AG09309 (cell line): Measurements from ENCODE around the gene KCNMB1.
A peak's percentile ranks its signal among the peaks of the same experiment; 100 is the strongest.

Source experiments
- DNase-seq: peaks from one replicate; pipeline ENCODE4 v3.0.0-alpha.2; 2010; ENCODE audit warnings: low read depth
- H3K4me3 ChIP-seq: 2 replicates; pipeline ENCODE4 v1.5.1; 2011; ENCODE audit warnings: mild to moderate bottlenecking, low read depth, low read length, moderate library complexity; ENCODE audit not compliant: control insufficient read depth
- TF ChIP-seq, protein P1 (sequence below): IDR thresholded peaks from 2 replicates; pipeline ENCODE4 v1.5.1; 2011; ENCODE audit warnings: mild to moderate bottlenecking, low read depth, low read length, inconsistent platforms; ENCODE audit not compliant: insufficient read depth, control insufficient read depth; ENCODE audit errors: missing control alignments

The KCNMB1 gene

DNA sequence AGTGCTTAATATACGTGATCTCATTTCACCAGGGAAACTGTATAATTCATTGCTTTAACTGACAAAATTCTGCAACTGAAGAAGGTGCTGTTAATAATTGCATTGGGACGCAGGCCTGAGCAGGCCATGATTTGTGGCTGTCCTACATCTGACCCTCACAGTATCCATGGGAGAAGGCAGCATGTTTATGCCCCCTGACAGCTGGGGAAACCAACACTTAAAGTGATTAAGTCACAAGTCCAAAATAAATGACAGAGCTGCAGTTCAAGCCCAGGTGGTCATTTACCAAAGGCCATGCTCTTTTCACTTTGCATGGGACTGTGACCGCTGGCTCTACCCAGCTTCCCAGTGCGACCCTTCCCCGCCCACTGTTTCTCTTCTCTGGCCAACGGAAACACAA, 30.5 kb upstream of the KCNMB1 start:
- TF ChIP-seq, protein P1, sequence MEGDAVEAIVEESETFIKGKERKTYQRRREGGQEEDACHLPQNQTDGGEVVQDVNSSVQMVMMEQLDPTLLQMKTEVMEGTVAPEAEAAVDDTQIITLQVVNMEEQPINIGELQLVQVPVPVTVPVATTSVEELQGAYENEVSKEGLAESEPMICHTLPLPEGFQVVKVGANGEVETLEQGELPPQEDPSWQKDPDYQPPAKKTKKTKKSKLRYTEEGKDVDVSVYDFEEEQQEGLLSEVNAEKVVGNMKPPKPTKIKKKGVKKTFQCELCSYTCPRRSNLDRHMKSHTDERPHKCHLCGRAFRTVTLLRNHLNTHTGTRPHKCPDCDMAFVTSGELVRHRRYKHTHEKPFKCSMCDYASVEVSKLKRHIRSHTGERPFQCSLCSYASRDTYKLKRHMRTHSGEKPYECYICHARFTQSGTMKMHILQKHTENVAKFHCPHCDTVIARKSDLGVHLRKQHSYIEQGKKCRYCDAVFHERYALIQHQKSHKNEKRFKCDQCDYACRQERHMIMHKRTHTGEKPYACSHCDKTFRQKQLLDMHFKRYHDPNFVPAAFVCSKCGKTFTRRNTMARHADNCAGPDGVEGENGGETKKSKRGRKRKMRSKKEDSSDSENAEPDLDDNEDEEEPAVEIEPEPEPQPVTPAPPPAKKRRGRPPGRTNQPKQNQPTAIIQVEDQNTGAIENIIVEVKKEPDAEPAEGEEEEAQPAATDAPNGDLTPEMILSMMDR: no peak
- no peak for DNase-seq
- H3K4me3 ChIP-seq: no peak overlapping the region

DNA sequence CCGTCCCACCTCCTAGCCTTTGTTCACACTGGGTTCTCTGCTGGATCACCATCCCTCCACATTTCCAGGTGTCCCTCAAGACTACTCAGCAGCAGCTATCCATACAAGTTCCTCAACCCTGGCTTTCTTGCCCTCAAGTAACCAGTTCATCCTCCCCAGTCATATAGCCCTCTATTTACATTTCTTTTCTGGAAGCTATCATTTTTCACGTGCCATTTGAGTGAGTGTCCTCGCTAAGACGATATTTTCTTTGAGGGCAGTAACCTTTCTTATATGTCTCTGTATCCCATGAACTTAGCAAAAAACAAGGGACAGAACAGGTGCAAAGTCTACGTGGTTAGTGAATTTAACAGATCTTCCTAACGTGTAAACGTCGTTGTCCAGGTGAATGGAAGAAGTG, 29.6 kb upstream of the KCNMB1 start:
- no peak for DNase-seq
- TF ChIP-seq, protein P1: no peak
- H3K4me3 ChIP-seq: no peak overlapping the region

DNA sequence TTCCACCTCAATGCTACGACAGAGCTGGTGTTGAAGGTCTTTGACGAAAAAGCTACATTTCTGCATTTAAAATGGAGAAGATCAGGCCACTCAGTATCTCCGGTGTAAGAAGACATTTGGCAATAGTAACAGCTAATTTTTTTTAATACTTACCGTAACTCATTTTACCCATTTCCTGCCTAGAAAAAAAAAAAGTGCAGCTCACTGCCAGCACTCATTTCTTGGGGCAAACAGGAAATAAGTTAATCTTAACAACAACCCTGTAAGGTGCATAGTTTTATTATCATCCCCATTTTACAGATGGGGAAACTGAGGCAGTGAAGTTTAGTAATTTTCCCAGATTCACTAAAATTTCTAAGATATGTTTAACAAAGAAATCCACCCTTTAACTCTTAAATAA, 27.4 kb upstream of the KCNMB1 start:
- no peak for DNase-seq
- TF ChIP-seq, protein P1: no peak
- no peak overlapping the region for H3K4me3 ChIP-seq

DNA sequence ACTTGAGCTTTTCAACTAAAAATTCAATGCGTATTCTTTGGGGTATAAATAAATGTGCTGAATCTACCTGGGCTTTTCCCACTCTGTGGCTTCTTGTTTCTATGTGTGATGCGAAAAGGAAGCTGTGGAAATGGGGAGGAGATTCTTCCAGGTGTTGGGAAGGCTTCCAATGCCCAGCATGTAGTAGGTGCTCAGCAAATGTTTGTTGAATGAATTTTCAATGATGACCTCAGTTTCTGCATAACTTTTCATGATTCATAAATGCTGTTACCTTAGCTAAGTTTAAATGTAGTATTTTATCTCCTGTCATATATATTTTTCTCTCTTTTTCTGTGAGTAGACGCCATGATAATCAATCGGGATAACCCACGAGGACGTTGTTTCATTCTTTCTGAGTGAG, 25.6 kb upstream of the KCNMB1 start:
- H3K4me3 ChIP-seq: no peak overlapping the region
- DNase-seq: no peak
- TF ChIP-seq, protein P1: no peak

DNA sequence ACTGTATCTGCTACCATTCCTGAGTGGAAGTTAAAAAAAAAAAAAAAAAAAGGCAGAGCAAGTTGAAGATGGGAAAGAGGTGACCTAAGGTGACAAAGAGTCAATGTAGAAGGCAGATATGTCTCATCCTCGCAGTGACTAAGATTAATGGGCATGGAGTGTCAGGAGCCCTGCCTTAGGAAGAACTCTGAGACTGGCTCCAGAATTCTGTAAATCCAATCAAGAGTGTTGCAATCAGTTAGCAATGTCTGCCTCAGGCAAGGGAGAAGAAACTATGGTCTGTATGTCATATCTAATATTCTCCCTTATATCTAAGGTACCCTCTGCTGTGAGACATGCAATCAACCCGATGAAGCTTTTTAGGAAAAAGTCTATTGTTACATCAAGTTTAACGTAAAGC, 24.7 kb upstream of the KCNMB1 start:
- TF ChIP-seq, protein P1: no peak
- no peak overlapping the region for H3K4me3 ChIP-seq
- DNase-seq: no peak

DNA sequence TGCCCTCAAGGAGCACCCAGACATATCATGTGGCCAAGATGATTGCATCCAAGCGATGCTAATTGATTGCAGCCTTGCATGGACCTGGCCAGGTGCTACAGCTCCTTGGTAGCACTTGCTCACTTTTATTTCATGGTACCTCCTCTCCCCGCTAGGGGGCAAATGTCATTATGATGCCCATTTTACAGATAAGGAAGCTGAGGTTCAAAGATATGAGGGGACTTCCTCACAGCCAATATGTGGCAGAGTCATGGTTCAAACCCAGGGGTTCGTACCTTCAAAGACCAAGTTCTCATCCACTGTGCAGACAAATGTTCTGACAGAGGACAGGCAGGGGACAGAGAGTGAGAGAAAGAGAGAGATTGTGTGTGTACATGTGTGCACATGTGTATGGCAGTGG, 21.9 kb upstream of the KCNMB1 start:
- H3K4me3 ChIP-seq: no peak overlapping the region
- DNase-seq: no peak
- TF ChIP-seq, protein P1: peak; percentile 19

DNA sequence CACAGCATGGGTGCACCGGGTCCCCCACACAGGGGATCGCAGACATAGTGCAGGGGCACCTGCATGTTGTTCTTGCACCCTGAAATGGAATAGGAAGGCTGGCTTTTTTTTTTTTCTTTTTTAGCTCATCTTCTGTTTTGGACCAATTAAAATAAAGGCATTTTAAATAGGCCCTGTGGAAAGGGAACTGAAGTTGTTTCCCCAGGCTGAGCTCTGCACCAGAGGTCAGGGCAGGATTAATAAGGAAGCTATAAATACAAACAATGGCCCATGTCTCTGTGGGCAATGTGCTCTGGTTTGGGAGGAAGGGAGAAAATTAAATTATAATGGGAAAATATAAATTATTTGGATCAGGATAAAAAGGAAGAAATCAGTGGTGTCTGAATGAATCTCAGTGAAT, 21.2 kb upstream of the KCNMB1 start:
- TF ChIP-seq, protein P1: no peak
- DNase-seq: no peak
- no peak overlapping the region for H3K4me3 ChIP-seq
